Heart left ventricle (tissue), 13 donors: ENCODE data around the gene GRM7.

Experiments used
- CTCF ChIP-seq, 12 donors: fragments of 200-600 bp; sonication (generic) in 4 of 12; IDR thresholded peaks; one replicate each; pipeline versions ENCODE4 v1.5.0 to v1.8.0; 2018 to 2022; ENCODE audit warnings: antibody characterized with exemption in 12 of 12, mild to moderate bottlenecking in 5 of 12
- POLR2A ChIP-seq, 2 donors: fragments of 450-650 bp; IDR thresholded peaks; one replicate each; pipeline ENCODE4 v1.6.1; 2017; ENCODE audit warnings: antibody characterized with exemption in 2 of 2, mild to moderate bottlenecking in 2 of 2, moderate library complexity in 2 of 2
- donor health status: ischemic (EF 13 %, LVEDD 7.1; RV severe dilation, severe dysfunction).
- donor health status: DM: no; HTN: yes; CAD: no.
- donor health status: DM: no; HTN: no; CAD: no.
- donor health status: ischemic (EF 25% LVEDD 6.9; RV normal size, moderate dysfunction).
- donor health status: ischemic (EF 25% LVEDD 5.7; RV mildly dilated, moderate dysfunction).
- donor health status: ischemic (EF 35%, LVEDD 5.7; RV mildly dilated, moderate dysfunction).
- donor health status: nonischemic (EF 11% LVEDD 7.7; RV severe dilation, severe dysfunction).
- donor health status: DM: yes; HTN: yes; CAD: no.
- donor health status: PGD.
- donor health status: ischemic (EF 29% LVEDD 5.4; RV normal size, mild dysfunction).
- donor health status: nonischemic (EF 23%, LVEDD 6.1; RV moderate dilation, normal function).

DNA sequence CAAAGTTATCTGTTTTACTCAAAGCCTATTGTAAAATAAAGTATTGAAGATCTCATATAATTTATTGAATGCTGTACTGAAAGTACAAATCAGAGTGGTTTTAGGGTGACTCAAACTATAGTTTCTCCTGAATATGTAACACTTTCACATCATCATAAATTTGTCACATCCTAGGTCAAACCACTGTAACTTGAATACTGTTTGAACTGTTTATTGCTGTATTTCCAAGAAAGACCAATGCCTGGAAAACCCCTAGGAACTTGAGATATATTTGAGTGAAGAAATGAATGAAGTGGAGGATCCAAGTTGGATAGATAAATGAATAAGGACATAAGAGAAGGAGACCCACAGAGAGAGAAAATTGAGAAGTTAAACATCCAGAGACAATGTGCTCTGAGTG lies 348.2 kb downstream of the GRM7 start:
- TF ChIP-seq CTCF (IDR thresholded peaks at IDR 0.05), result no peak
- TF ChIP-seq POLR2A (IDR thresholded peaks at IDR 0.05), result no peak
